ENCODE measurements around the gene PTGES2.

PTGES2 gene

DNA sequence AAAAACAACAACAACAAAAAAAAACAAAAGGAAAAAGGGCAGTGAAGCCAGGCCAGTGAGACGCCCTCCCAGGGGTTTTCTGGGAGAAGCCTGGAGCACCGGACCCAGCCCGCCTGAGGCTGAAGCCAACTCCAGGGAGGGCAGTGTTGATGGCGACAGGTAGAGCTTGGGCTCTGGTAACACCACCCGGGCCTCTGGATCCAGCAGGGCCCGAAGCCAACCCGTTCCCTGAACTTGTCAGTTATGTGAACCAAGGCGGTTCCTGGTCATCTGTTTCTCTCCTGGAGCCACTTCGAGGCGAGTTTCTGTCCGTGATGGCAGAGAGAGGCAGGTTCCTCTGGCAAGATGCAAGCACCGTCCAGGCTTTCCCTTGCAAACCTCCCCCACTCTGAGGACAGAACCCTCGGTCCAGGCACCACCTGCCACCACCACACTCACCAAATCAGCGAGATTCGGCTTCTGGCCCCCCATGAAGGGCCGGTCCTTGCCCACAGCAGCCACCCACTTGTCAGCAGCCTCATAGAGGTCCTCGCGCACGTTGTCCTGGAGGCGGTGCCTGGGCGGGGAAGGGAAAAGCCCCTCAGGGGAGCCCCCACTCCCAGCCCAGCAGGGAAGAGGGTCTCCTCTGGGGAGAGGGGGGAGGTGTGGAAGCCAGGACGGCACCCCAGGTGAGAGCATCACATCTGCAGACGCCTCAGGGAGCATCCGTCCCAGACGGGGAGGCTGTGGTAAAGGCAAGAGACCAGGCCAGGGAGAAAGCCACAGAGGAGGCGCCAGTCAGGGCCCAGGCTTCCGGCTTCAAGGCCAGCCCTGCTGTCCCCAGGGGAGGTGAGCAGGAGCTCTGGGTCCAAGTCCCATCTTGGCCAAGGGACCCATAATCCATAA, 5.4 kb downstream of the PTGES2 start:
- Histone ChIP-seq H3K27ac (ENCODE audit: low read depth, low read length) (no peak overlapping the region), H3K4me3 (ENCODE audit: low read length) (no peak overlapping the region), H3K9ac (ENCODE audit: low read depth, low read length) (no peak overlapping the region), H3K27me3 (ENCODE audit: insufficient read depth, low read length) (no peaks in the 10 kb centered on the region), H3K9me3 (ENCODE audit: insufficient read depth, low read depth, low read length) (no peaks in the 10 kb centered on the region), H3K36me3 (ENCODE audit: insufficient read depth, low read length) (peaks cover 46% of the 10 kb centered on the region), H3K4me1 (ENCODE audit: insufficient read depth, low read length) (no peaks in the 10 kb centered on the region)
- WGBS: 94% methylated on average over 27 of the region's 27 CpGs

DNA sequence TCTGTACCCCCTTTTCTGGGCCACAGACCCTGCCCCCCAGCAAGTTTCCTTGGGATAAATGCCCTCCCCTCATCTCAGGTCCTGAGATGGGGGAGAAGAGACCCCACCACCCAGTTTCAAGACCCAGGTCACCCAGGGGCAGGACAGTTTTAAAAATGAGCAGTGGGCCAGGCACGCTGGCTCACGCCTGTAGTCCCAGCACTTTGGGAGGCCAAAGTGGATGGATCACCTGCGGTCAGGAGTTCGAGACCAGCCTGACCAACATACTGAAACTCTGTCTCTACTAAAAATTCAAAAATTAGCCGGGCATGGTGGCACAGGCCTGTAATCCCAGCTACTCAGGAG, 6.1 kb downstream of the PTGES2 start:
- Histone ChIP-seq H3K4me3 (ENCODE audit: low read length) (no peak overlapping the region), H3K27me3 (ENCODE audit: insufficient read depth, low read length) (no peaks in the 10 kb centered on the region), H3K9ac (ENCODE audit: low read depth, low read length) (no peak overlapping the region), H3K4me1 (ENCODE audit: insufficient read depth, low read length) (no peaks in the 10 kb centered on the region), H3K36me3 (ENCODE audit: insufficient read depth, low read length) (peaks cover 46% of the 10 kb centered on the region), H3K27ac (ENCODE audit: low read depth, low read length) (no peak overlapping the region), H3K9me3 (ENCODE audit: insufficient read depth, low read depth, low read length) (no peaks in the 10 kb centered on the region)
- WGBS: 95% methylated on average over 5 of the region's 5 CpGs

- no peak overlapping the region for H3K27ac ChIP-seq (ENCODE audit: low read depth, low read length)
- H3K27me3 ChIP-seq (ENCODE audit: insufficient read depth, low read length): no peaks in the 10 kb centered on the region
- H3K9ac ChIP-seq (ENCODE audit: low read depth, low read length): no peak overlapping the region
- peaks cover 46% of the 10 kb centered on the region for H3K36me3 ChIP-seq (ENCODE audit: insufficient read depth, low read length)
- H3K4me3 ChIP-seq (ENCODE audit: low read length): no peak overlapping the region
- H3K9me3 ChIP-seq (ENCODE audit: insufficient read depth, low read depth, low read length): no peaks in the 10 kb centered on the region
- H3K4me1 ChIP-seq (ENCODE audit: insufficient read depth, low read length): no peaks in the 10 kb centered on the region
- whole genome bisulfite sequencing: 89% methylated on average over 29 of the region's 29 CpGs
Observed at GRCh38 chr9:128120741-128121465, 6.6 kb downstream of the PTGES2 start.

DNA sequence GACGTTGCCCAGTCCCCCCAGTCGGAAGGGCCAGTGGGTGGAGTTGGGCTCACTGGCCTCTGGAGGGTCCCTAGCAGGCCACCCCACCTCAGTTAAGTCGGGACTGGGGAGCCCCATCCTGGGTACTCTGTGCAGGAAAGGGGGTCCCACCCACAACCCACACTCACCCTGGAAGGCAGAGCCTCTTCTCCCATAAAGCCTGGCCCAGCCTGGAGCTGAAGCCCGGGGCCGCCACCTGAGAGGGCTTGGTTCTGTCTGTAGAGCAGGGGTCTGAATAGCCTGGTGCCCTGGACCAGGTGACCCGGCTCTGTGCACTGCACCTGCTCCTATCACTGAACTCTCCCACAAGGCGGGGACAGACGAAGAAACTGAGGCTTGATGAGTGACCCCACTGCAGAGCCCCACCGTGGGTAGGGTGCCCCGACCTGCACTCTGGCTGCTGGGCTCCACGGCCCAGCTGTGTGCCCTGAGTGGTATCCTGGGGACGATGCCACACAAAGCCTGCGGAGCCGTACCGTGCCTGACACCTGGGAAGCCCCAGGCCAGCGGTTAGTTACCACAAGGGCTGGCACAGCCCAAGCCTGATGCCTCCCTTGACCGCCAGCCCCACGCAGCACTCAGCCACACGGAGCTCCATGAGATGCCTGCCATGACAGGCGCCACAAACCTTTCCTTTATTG, 7.3 kb downstream of the PTGES2 start:
- Histone ChIP-seq H3K27me3 (ENCODE audit: insufficient read depth, low read length) (no peaks in the 10 kb centered on the region), H3K36me3 (ENCODE audit: insufficient read depth, low read length) (peaks cover 46% of the 10 kb centered on the region), H3K4me3 (ENCODE audit: low read length) (no peak overlapping the region), H3K9me3 (ENCODE audit: insufficient read depth, low read depth, low read length) (no peaks in the 10 kb centered on the region), H3K4me1 (ENCODE audit: insufficient read depth, low read length) (no peaks in the 10 kb centered on the region), H3K27ac (ENCODE audit: low read depth, low read length) (no peak overlapping the region), H3K9ac (ENCODE audit: low read depth, low read length) (no peak overlapping the region)
- 94% methylated on average over 20 of the region's 20 CpGs for WGBS

DNA sequence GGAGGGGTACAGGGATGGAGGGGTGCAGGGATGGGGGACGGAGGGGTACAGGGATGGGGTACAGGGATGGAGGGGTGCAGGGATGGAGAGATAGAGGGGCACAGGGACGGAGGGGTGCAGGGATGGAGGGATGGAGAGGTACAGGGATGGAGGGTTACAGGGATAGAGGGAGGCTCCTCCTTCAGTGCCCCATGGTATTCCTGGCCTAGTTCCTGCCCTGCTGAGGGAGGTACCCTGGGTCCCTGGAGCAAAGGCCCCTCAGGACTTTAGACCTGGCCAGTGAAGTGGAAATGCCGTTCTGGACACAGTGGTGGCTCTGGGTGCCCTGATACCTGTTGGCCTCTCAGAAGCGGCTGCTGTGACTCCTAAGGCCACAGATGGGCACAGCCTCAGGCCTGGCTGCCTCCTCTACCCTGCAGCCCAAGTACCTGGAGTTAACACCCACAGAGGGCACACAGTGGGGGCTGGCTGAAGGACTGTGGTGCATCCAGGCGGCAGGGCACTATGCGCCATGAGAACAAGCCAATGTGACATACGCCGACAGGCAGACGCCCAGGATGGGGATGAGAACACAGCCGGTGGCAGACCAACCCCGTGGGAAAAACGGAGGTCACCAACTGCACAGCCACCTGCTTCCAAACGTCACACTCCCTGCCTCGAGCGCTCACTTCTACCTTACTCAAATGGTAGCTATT, 8.4 kb downstream of the PTGES2 start:
- H3K36me3 ChIP-seq (ENCODE audit: insufficient read depth, low read length): peaks cover 43% of the 10 kb centered on the region
- H3K9ac ChIP-seq (ENCODE audit: low read depth, low read length): no peak overlapping the region
- no peaks in the 10 kb centered on the region for H3K4me1 ChIP-seq (ENCODE audit: insufficient read depth, low read length)
- no peaks in the 10 kb centered on the region for H3K9me3 ChIP-seq (ENCODE audit: insufficient read depth, low read depth, low read length)
- WGBS: 87% methylated on average over 13 of the region's 15 CpGs
- H3K27me3 ChIP-seq (ENCODE audit: insufficient read depth, low read length): no peaks in the 10 kb centered on the region
- H3K27ac ChIP-seq (ENCODE audit: low read depth, low read length): no peak overlapping the region
- H3K4me3 ChIP-seq (ENCODE audit: low read length): no peak overlapping the region

GRCh38 chr9:128118472-128118857, 9.1 kb downstream of the PTGES2 start:
- no peaks in the 10 kb centered on the region for H3K4me1 ChIP-seq (ENCODE audit: insufficient read depth, low read length)
- H3K9ac ChIP-seq (ENCODE audit: low read depth, low read length): no peak overlapping the region
- H3K4me3 ChIP-seq (ENCODE audit: low read length): no peak overlapping the region
- peaks cover 42% of the 10 kb centered on the region for H3K36me3 ChIP-seq (ENCODE audit: insufficient read depth, low read length)
- H3K27ac ChIP-seq (ENCODE audit: low read depth, low read length): no peak overlapping the region
- no peaks in the 10 kb centered on the region for H3K27me3 ChIP-seq (ENCODE audit: insufficient read depth, low read length)
- H3K9me3 ChIP-seq (ENCODE audit: insufficient read depth, low read depth, low read length): no peaks in the 10 kb centered on the region
- WGBS: 72% methylated on average over 3 of the region's 3 CpGs

DNA sequence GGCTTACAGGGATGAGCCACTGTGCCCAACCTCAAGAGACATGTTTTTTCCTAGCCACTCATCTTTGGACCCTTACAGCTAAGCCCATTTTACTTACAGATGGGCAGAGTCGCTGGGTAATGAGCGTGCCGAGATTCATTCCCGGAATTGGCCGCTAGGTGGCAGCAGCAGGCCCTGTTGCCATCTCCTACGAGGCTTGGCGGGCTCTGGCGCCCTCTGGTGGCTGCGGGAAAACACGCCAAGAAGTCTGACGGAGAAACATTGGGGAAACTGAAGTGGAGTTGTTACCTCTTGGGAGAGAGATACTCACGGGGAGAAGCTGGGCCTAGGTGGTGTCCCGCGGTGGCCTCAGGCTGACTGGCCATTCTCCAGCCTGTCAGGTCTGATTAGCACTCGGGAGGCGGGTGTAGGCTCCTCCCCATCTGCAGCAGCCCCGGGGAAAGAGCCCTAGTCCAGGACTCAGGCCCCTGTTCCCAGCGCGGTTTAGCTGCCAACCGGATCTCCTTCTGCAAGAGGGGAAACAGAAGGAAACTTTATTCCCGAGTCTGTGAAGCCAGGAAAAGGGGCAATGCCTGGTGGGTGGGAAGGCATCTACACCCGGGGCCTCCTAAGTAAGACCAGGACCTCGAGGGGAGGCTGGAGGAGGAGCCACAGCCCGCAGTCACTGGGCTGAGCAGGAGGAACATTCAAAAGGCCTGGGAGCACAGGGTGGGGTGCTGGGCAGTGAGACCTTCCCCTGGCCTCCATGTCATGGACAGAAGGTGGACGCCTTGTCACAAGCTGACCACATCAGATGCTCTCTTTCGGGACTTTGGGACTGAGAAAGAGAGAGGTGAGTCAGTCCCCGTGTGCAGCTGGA, 9.7 kb downstream of the PTGES2 start:
- H3K9ac ChIP-seq (ENCODE audit: low read depth, low read length): no peak overlapping the region; the same call in 1 of the 2 replicates
- H3K4me1 ChIP-seq (ENCODE audit: insufficient read depth, low read length): no peaks in the 10 kb centered on the region
- 18% methylated on average over 27 of the region's 27 CpGs for WGBS
- H3K27me3 ChIP-seq (ENCODE audit: insufficient read depth, low read length): no peaks in the 10 kb centered on the region
- H3K9me3 ChIP-seq (ENCODE audit: insufficient read depth, low read depth, low read length): no peaks in the 10 kb centered on the region
- no peak overlapping the region; the same call in 1 of the 2 replicates for H3K27ac ChIP-seq (ENCODE audit: low read depth, low read length)
- peaks cover 42% of the 10 kb centered on the region for H3K36me3 ChIP-seq (ENCODE audit: insufficient read depth, low read length)
- peak overlapping the region; percentile 26 for H3K4me3 ChIP-seq (ENCODE audit: low read length)

DNA sequence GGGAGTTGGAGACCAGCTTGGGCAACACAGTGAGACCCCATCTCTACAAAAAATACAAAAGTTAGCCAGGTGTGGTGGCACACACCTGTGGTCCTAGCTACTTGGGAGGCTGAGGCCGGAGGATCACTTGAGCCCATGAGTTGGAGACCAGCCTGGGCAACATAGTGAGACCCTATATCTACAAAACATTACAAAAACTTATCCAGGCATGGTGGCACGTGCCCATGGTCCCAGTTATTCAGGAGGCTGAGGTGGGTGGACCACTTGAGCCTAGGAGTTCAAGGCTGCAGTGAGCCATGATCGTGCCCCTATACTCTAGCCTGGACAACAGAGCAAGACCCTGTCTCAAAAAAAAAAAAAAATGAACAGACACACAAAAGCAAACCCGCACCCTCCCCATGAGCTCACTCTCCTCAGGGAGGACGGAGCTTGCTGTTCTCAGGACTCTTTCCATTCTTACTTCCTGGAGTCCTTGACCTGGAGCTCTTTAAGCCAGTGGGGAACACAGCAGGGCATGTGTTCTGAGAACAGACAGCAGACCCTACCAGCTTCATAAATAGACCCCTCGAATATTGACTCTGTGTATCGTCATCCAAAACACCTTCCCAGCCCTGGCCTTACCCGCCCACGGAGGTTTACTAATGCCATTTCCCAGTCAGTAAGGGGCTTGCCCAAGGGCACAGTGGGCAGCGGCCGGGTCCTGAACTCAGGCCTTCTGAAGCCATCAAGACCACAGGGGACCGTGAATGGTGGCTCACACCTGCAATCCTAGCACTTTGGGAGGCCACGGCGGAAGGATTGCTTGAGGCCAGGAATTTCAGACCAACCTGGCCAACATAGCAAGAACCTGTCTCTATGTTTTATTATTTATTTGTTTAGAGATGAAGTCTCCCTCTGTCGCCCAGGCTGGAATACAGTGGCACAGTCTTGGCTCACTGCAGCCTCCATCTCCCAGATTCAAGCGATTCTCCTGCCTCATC, 11.1 kb downstream of the PTGES2 start:
- H3K9ac ChIP-seq (ENCODE audit: low read depth, low read length): no peak overlapping the region
- WGBS: 96% methylated on average over 16 of the region's 16 CpGs
- no peak overlapping the region for H3K4me3 ChIP-seq (ENCODE audit: low read length)
- H3K9me3 ChIP-seq (ENCODE audit: insufficient read depth, low read depth, low read length): no peaks in the 10 kb centered on the region
- H3K27ac ChIP-seq (ENCODE audit: low read depth, low read length): no peak overlapping the region
- H3K36me3 ChIP-seq (ENCODE audit: insufficient read depth, low read length): peaks cover 27% of the 10 kb centered on the region
- H3K27me3 ChIP-seq (ENCODE audit: insufficient read depth, low read length): no peaks in the 10 kb centered on the region
- no peaks in the 10 kb centered on the region for H3K4me1 ChIP-seq (ENCODE audit: insufficient read depth, low read length)

DNA sequence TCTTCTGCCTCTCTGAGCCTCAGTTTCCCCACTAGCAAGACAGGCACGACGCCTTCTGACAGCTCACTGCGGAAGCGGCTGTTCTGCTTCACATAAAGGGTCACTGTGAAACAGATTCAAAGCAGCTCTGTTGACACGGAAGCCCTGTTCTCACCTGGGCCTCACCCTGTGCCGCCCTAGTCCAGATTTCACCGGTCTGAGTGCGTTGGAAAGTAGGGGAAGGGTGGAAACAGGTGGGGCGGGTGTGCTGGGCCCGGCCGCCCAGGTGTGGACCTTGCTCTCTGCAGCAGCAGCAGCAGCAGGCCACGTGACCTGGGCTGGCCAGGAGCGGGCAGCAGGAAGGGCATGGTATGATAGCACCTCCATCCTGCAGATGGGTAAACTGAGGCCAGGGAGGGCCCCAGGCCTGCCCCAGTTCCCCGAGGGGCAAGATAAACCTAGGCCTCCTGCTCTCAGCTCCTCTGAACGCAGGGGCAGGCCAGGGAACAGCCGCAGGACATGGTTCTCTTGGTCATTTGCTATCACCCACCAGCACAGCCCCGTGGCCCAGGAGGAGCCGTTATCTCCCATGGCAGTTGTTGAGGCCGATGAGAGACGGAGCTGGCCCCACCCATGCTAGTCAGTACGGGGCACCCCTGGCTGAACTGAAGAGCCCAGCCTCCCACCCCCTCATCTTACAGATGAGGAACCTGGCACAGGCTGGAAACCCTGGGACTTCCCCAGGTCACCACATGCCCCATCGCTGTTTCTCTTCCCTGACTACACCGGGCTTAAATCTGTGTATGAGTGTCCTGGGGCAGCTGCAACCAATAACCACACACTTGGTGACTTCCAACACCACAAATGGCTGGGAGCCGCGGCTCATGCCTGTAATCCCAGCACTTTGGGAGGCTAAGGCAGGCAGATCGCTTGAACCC, 12.1 kb downstream of the PTGES2 start:
- Histone ChIP-seq H3K36me3 (ENCODE audit: insufficient read depth, low read length) (peaks cover 18% of the 10 kb centered on the region), H3K4me3 (ENCODE audit: low read length) (no peak overlapping the region), H3K9ac (ENCODE audit: low read depth, low read length) (no peak overlapping the region), H3K27me3 (ENCODE audit: insufficient read depth, low read length) (no peaks in the 10 kb centered on the region), H3K9me3 (ENCODE audit: insufficient read depth, low read depth, low read length) (no peaks in the 10 kb centered on the region), H3K27ac (ENCODE audit: low read depth, low read length) (no peak overlapping the region), H3K4me1 (ENCODE audit: insufficient read depth, low read length) (no peaks in the 10 kb centered on the region)
- WGBS: 90% methylated on average over 26 of the region's 26 CpGs
